ENCODE measurements around the gene PDE4D.
"Not testable (repeated sequence)": the region's sequence is repeated elsewhere in the genome, so short reads cannot be mapped to it uniquely, and the experiment has no call there.

PDE4D gene

GRCh38 chr5:59768152-59769040 is 125.1 kb downstream of the PDE4D start:
- DNase-seq (ENCODE audit: low read depth, low spot score), result peak; percentile 77

DNA sequence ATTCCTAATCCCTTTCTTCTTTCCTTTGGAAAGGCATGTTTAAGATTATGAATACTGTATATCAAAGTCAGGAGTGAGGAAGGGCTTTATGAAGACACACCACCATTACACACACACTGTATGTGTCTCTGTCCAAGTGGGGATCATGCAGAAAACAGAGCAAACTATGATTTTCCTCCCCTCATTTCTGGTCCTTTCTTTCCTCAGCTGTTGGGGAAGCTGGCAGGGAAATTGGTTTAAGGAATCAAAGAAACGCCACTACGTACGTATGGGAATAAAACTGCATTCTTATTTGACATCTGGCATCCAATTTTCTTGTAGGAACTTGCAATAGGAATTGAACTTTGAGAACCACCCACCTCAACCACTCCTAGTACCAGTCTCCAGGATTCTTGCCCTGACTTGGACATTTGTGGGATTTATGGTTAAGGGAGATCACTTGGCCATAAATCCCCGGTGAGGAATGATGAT is 125.8 kb downstream of the PDE4D start:
- peak; percentile 9 for DNase-seq (ENCODE audit: low read depth, low spot score)

- DNase-seq (ENCODE audit: low read depth, low spot score), result no peak
Measured at GRCh38 chr5:59767211-59767605, 126.3 kb downstream of the PDE4D start.

DNA sequence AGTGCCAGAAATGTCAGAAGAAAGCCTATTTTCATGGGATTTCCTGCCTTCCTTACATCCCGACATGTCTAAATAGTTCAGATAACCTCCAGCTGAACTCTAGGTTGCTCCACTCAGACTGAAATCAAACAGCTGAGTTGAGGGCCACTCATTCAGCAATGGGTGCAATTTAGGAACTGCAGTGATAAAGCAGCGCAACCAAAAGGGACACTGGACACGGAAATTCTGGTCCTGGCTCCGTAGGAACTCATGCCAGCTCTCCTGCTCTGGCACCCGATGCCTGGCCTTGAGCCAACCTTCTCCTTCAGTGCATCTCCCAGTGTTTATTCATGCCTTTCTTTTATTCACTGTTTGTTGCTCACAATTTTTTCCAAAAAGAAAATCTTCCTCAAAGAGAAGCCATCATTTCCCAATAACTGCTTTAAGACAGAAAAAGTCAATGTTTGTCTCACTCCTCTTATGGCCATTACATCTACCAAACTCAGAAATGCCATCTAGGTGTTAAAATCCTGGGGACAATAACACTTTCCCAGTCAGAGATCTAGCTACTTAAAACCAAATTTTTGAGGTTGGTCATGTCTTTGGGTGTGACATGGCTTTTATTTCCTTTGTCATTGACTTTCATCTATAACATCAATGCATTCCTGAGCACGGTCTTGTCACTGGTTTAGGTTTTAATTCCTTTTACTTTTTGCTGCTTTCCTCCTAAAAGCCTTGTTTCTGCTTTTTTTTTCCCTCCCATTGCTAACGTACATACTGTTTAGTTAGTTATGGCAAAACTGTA is 126.9 kb downstream of the PDE4D start:
- DNase-seq (ENCODE audit: low read depth, low spot score), result no peak

- DNase-seq (ENCODE audit: low read depth, low spot score), result no peak
Measured at GRCh38 chr5:59765446-59765845, 128.1 kb downstream of the PDE4D start.

DNA sequence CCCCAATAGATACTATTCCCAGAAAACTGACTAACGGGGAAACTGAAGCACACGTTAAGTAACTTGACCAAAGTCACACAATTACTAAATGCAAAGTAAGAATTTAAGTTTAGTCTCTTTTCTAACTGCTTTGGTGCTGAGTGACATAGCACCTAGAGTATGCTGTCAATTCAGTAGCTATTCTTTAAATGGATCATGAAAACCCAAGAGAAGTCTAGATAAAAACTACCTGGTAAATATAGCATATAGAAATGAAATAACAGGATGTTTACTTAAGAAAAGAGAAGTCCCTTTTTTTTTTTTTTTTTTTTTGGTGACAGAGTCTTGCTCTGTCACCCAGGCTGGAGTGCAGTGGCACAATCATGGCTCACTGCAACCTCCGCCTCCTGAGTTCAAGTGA is 129.2 kb downstream of the PDE4D start:
- no peak for DNase-seq (ENCODE audit: low read depth, low spot score)

DNA sequence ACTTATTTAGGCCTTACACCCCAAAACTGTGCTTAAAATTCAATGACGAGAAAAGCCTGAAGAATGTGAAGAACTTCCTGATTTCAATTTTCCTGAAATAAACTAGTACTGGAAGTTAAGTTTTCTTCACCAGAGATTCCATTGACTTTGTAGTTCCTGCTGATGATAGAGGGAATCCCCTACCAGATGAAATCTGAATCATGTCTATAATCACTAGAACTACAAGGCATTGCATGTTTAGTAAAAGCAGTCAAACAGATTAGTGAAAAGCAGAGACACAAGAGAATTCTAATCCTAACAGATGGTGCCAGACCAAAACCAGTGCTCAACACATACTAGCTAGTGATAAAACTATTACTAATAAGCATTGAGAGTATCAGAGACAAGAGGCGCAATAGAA is 130.0 kb downstream of the PDE4D start:
- DNase-seq (ENCODE audit: low read depth, low spot score), result no peak

- not testable (repeated sequence) for DNase-seq (ENCODE audit: low read depth, low spot score)
Measured at GRCh38 chr5:59762232-59762631, 131.3 kb downstream of the PDE4D start.

- DNase-seq (ENCODE audit: low read depth, low spot score), result no peak
Measured at GRCh38 chr5:59760785-59761348, 132.7 kb downstream of the PDE4D start.

DNA sequence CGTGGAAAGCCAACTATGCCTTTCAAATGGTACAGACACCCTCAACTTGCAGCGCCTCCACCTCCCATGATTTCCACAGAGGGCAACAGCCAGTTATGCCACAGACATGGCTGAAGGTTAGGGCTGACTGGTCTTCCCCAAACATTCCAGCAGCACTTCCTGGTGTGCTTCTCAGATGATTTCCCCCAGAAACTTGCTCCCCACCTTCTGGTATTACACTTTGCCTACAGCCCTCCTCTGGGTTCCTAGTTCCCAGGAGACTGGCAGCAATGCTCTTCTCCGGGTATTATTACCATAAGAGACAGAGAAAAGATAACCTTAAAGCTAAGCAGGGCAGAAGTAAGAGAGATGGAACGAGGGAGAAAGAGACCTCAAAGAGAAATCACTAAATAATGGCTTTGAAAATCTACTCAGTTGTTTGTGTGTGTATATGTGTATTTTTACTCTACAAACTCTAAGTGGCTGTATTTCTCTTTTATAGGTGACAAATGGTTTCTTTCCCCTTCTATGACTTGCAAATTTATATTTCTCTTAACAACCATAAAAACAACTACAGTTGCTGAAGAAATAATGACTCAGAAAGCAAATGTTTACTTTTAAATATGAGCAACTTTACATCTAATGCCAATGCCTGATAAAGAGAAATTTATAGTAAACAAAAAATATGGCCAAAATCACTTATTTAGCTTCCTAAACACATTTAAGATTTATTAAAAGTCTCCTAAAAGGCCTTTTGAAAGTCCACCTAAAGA is 133.8 kb downstream of the PDE4D start:
- DNase-seq (ENCODE audit: low read depth, low spot score), result no peak

DNA sequence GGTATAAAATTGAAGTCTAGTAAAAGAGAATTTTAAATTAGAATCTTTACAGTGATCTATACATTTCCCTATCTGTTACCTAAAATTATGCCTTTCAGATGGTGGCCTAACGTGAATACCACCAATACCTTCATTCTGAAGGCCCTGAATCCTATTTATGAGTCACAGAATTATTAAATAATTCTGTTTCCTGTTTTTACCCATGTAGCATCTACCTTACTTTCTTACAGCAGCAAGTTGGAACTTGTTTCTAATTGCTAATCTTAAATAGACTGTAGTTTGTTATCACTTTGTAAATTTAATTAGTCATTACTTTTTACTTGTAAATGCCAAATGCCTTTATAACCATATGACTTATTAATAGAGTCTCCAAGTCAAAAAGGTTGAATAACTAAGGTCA is 135.0 kb downstream of the PDE4D start:
- no peak for DNase-seq (ENCODE audit: low read depth, low spot score)

DNA sequence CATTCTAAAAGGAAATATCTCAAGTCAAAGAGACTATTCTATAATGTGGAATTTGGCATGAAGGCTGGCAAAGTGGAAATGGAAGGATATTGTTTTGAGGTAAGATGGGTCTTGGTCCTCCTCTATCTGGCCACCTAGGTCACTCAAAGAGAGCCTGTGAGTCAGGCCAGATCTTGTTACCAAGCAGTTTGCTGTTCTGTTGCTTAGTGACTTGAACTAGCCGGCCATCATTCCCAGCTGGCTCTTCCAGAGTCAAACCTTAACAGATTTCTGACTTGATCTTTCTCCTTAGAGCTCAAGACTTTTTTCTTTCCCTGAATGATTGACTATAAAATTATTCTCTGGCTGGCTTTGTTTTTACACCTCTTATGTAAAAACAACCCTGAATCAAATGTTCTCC is 136.1 kb downstream of the PDE4D start:
- DNase-seq (ENCODE audit: low read depth, low spot score), result no peak

GRCh38 chr5:59756373-59757035 is 137.0 kb downstream of the PDE4D start:
- no peak for DNase-seq (ENCODE audit: low read depth, low spot score)

- DNase-seq (ENCODE audit: low read depth, low spot score), result no peak
Measured at GRCh38 chr5:59755476-59755875, 138.1 kb downstream of the PDE4D start.

DNA sequence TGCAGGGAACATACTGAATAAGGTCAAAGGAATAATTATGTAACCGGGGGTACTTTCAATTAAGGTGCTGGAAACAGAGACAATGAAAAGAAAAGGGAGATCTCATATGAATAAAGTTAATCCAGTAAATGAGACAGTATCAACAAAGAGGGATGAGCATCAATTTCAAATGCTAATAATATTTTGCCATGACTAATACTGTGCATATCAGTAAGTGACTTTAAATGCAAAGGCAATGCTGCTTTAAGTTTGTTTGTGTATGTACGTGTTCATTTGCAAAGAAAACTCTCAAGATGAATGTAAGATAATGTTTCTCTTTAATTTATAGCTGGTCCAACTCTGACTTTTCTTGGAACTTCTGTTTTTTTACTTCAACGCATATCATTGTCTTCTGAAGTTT is 139.9 kb downstream of the PDE4D start:
- DNase-seq (ENCODE audit: low read depth, low spot score), result no peak

- no peak for DNase-seq (ENCODE audit: low read depth, low spot score)
Measured at GRCh38 chr5:59749782-59750520, 143.6 kb downstream of the PDE4D start.

GRCh38 chr5:59748036-59748663 is 145.4 kb downstream of the PDE4D start:
- not testable (repeated sequence) for DNase-seq (ENCODE audit: low read depth, low spot score)

- no peak for DNase-seq (ENCODE audit: low read depth, low spot score)
Measured at GRCh38 chr5:59746241-59746765, 147.2 kb downstream of the PDE4D start.

DNA sequence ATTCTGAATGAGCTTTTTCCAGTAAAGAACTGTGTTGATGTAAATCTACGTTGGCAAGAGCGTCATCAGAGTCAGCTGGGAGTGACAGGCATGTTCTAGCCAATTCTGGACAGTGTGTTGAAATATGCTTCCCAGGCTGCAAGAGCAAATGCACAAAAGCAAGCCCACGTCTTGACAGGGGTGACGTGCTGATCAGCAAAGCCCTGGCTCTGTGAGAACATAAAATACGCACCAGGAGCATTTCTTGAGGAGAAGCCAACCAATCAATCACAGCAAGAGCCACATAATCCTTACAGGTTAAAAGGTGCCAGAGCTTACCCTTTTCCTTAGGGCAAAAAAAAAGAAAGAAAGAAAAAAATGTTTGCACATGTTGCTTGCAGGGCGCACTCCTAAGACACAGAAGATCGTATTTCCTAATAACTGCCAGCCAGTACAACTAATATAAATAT is 148.1 kb downstream of the PDE4D start:
- DNase-seq (ENCODE audit: low read depth, low spot score), result no peak
